HG02970 (cell line): ENCODE results near the gene MYO5A.

Source experiments
- ATAC-seq: cut with Tn5 transposase; IDR thresholded peaks from one replicate; pipeline ENCODE4 v1.9.1; 2021; ENCODE audit warnings: mild to moderate bottlenecking, moderate library complexity, moderate number of reproducible peaks; ENCODE audit not compliant: unreplicated experiment, low FRiP score

MYO5A gene

DNA sequence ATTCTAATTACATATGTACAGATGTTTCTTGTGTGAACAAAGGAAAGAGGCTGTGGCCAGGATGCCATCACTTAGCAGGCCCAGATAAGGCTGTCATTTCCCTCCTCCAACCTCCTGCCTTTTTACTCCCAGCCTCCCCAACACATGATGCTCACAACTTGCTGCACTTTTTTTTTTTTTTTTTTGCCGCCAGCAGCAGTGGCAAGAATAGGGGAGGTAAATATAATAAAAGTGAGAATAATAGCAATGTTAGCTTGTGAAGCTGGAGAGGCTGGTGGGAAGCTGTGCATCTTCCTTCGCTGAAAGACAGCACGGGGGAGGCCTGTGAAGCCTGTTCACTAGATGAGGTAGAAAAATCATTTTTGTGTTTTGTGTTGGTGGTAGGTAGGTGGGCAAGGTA lies 190.6 kb downstream of the MYO5A start:
- no peak for ATAC-seq

DNA sequence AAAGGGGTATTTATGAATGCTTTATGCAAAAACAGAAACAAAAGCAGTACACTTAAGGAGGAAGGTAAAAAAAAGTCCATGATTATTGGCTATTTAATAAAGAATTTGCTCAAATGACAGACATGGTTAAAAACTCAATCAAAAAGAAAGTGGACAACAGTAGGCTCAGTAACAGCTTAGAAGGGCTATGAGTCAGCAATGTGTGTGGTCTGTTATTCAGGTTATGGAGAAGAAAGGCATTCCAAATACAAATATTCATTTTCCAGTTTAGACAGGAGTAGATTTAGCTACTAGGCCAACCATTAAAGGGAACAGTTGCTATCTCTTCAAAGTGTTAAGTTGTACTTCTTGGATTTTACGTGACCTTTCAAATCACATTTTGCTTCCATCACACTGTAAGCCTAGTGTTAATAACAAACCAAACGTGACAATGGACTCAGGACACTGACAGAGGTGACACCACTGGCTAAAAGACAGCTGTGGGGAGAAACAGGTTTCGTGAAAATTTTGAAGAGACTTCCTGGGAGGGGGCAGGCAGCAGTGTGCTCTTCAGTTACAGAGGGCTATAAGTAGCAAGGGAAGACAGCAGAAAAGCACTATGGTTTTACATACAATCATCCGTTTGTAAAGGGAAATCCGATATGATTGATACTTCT lies 191.4 kb downstream of the MYO5A start:
- ATAC-seq, result no peak

DNA sequence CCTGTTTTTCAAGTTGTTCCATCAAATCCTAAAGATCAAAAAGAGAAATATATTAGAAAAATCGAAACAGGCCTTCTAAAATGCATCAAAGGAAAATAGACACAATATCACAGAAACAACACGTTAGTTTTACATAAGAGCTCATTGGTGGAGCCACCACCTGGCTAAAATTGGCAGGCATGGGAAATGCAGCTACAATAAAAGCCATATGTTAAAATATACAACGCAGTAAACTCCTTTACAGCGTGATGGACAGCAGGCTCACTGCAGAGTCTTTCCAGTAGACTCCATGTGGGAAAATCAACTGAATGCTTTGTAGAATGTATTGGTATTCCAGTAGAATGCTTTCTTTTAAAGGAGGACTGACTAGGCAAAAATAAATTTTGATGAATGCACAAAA lies 192.2 kb downstream of the MYO5A start:
- ATAC-seq, result no peak

DNA sequence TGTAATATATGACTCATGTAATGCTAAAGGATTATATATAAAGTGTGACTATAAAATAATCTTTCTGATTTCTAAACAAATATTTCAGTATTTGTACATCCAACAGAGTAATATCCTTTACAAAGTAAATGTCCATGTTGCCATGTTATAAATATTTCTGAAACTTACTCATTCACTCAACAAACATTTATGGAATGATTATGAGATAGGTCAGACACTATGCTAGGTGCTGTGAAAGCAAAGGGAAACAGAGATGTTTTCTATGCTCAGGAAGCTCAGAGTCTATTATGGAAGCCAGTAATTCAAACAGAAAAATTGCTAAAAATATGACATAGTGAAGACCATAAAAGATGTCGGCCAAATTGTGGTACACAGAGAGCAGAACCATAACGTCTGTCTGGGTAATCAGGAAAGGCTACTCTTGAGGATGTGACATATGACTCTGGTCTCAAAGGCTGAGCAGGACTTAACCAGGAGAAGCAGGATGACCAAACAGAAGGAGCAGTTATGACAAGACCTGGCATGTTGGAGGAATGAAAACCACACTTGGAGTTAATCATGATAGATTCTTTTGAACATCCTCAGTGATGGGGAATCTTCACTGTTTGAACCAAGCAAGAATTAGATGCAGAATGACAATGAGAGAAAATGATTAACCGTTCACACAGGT lies 194.1 kb downstream of the MYO5A start:
- no peak for ATAC-seq

DNA sequence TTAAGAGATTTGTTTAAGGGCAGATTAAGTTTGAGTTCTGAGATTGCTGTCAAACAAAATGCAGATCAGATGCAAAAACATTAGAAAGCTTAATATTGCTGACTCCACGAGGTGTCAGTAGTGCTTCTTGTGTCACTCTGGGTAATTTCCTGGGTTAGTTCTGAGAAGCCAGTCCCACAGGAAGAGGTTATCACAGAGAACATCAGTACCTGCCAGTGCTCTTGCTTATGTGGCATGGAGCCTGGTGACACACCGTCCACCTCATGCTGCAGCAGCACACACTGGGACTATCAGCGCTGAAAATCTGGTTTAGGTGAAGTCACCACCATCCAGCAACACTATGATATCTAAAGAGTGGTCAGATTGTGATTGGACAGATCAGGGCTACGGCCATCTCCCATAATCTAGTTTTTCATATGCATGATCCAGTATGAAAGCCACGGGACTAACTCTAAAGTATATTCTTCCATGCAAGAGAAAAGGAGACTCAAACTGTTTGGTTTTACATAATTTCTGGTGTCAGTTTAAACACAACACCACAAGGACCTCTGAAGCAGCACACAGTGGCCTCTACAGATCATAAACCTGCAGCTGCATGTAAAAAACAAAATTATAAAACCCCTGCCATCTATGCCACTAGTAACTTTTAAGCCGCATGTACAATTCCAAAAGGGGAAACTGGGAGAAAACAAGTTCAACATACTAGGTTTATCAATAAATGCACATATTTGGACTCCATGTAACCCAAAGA lies 197.0 kb downstream of the MYO5A start:
- ATAC-seq, result peak; percentile 53

DNA sequence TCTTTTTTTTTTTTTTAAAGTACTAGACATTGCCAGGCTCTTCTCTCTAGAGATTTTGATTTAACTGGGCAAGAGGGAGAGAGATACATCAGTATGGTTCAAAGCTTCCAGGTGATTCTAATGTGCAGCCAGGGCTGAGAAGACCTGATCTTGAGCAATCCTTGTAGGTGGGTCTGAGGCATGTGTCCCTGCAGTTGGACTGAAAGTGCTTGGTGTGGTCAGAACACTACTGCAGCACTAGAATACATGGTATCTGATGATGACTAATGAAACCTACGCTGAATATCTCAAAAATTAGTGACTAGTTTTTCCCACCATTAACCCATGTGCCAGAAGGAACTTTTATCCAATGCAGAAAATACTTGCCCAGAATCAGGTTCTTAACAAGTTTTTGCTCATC lies 198.7 kb downstream of the MYO5A start:
- no peak for ATAC-seq

DNA sequence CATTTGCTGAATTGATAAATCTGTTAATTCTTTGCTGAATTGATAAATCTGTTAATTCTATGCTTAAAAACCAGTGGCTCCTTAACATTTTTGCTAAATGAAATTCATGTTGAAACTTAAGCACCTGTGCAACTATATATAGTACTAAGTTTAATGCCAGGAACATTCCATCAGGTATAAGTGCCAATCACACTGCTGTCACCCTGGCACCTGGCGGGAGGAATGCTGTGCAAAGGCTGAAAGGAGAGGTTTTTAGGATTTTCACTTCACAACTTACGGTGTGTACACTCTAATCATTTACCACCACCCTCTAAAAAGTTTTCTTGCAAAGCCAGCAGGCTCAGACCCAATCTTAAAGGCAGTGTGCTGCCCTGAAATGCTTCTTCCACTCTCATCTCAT lies 199.5 kb downstream of the MYO5A start:
- ATAC-seq, result no peak

DNA sequence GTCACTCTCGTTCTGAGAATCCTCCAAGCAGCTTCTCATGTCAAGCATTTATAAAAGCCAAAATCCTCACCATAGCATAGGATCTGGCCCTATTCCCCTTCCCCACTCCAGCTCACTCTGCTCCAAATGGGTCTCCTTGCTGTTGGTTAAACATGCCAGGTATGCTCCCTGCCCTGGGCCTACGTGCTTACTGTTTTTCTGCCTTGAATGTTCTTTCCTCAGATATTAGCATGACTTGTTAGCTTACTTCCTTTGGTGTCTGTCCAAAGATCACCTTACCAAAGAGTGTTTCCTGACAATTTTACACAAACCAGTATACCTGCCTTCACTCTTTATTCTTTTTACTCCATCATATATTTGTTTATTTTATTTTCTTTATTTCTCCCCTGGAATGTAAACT lies 200.0 kb downstream of the MYO5A start:
- no peak for ATAC-seq

DNA sequence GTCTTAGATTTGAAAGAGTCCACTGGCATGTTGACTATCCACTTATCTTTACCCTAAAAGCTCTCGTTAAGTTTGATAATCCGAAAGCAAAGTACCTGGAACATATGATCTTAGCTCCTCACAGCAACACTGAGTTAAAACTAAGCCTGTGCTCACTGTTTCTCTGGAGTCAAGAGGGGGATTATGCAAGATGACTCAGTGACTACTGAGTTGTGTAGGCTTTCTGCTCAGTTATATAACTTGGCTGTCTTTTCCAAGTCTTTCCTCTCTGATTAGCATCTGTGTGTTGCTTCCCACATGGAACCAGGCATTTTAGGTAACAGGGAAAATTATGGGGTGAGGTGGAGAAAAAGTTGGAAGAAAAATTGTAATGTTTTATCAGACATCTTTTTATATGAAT lies 201.9 kb downstream of the MYO5A start:
- ATAC-seq, result no peak

DNA sequence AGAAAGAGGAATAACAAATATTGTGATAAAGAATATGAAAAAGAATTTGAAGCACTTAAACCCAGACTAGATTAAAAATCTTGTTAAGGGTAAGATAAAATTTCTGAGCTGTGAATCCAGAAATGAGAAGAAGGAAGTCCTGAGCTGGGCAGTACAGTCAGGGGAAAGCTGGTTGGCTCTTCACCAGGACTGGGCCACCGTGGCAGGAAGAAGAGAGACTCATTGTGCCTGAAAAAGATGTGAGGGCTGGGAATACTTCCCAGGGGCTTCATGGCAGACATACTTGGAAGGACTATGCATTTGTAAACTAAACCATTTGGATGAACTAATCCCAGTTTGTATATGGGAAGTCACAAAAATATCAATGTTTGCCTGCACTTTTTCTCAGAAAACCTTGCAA lies 204.6 kb downstream of the MYO5A start:
- ATAC-seq, result no peak

DNA sequence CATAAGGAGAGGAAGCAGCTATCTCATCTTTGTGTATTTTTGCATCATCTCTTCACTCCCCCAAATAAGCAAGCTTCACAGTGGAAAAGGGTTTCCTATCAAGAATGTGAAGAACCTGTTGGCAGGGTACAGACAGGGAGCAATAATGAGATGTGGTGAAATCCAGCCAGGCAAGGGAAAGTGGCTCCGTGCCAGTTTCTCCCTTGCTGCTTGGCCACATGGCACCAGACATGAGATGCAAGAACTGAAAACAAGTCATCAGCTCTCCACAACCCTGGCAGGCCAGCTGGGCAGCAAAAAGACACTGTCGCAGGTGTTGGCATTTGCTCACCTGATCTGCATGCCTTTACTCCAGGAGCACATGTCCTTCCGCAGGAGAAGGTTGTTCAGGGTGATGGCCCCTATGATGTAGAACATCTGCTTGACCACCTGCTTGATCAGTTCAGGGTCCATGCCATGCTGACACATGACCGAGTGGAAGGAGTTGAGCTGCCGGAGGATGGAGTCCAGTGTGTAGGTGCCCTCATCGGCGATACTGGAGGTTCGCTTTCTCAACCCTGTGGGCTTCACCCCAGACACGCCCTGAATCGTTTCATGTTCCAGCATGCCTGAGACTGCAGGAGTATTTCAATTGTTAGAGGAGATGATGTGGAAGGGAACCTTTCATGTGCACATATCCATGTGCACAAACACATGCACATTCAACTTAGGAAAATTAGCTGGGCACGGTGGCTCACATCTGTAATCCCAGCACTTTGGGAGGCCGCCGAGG lies 209.8 kb downstream of the MYO5A start:
- no peak for ATAC-seq

DNA sequence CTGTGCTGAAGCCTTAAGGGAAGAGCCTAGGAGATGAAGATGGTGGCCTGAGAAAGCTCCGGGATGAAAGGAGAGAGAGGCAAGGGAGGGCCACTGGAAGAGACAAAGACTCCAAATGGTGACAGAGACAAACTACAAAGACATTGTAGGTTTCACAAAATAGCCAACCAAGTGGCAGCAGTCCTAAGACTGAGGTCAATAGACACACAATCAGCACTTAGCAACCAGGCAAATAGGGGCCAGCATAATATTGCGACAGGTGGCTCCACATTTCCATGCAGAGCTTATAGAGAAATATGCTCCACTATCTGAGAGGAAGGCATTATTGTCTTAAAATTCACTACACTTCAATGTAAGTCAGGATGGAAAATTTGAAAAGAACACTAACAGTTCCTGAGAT lies 211.0 kb downstream of the MYO5A start:
- ATAC-seq, result no peak

DNA sequence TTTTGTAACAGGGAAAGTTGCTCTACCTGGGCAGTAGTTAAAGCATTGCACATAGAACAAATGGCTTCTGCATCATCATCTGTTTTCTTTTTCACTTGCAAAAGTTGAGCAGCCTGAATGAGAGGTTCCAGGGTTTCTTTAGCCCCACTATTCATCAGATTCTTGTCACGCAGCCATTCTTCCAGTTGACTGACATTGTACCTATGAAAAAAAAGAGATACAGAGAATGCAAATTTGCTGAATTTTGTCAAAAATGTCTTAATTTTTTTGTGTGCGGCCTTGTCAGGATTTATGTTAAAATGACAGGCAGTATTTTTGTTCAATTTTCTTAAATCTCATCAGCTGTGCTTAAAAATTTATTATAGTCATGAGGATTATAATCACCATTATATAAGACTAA lies 211.7 kb downstream of the MYO5A start:
- no peak for ATAC-seq

DNA sequence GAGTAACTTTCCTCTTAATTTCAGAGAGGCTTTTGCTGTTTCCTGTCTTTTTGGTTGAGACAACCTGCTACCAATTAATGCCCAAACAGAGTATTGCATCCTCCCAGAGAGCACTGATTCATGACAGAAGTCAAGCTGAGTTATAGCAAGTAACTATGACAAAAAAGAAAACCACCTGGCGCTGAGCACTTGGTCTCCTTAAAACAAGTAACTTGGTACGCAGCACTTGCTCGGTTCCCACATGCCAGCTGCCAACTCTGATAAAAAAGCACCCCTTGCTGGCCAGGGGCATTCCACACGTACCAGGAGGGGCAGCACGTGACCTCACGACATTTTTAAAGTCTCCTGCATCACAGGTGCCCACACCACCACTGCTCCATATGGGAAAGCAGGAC lies 219.5 kb downstream of the MYO5A start:
- ATAC-seq, result no peak

DNA sequence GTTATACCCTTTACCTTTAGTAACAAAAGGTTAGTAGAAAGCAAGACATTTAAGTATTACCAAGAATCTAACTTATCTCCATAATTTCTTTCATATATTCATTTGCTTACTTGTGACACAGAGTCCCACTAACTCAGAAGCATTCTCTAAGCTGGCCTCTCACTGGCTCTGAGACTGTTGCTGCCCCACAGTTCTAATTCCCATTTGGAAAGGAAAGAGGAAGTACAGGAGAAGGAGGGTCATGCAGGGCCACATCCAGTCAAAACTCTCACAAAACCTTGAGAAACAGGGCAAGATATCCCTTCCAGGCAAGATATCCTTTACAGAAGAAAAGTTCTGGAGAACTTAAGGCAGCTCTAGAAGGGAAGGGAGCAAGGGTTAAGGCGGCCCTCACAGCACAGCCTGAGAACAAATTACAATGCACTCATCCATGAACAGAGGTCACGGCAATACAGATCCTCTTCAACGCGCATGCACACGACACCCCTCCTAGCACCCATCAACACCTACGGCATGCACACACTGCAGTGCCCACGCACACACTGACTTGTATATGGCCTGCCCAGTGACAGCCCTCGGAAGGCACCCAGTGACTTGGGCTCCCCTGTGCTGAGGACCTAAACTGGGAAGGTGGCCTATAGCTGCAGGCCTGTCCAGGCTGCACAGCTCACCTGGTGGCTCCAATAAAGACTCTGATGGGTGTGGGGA lies 220.1 kb downstream of the MYO5A start:
- ATAC-seq, result no peak

DNA sequence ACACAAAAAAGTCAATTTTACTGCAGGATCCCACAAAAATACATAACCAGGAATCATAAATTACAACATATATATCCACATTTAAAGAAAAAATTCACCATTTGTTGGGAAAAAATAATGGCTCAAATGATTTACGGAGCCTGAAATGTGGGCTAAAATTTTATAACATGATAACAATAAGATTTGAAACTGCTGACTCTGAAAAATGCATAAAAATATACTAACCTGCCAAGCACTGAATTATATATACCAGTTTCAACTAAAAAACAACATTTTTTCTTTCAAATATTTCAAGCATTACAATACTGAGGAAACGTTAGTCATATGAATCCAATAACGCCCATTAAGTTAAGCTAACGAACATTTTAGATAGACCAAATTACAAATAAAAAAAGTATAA lies 220.8 kb downstream of the MYO5A start:
- ATAC-seq, result no peak

DNA sequence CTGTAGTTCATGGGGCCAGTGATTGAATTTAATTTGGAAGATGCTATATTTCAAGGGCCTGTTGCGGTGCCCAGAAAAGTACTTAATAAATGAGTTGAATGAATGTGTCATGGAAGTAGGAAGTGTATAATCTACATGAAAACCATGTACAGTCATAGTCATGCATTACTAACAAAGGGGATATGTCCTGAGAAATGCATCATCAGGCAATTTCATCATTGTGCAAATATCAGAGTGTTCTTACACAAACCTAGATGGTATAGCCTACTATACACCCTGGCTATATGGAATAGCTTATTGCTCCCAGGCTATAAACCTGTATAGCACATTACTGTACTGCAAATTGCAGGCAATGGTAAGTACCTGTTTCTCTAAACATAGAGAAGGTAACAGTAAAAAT lies 222.4 kb downstream of the MYO5A start:
- no peak for ATAC-seq

DNA sequence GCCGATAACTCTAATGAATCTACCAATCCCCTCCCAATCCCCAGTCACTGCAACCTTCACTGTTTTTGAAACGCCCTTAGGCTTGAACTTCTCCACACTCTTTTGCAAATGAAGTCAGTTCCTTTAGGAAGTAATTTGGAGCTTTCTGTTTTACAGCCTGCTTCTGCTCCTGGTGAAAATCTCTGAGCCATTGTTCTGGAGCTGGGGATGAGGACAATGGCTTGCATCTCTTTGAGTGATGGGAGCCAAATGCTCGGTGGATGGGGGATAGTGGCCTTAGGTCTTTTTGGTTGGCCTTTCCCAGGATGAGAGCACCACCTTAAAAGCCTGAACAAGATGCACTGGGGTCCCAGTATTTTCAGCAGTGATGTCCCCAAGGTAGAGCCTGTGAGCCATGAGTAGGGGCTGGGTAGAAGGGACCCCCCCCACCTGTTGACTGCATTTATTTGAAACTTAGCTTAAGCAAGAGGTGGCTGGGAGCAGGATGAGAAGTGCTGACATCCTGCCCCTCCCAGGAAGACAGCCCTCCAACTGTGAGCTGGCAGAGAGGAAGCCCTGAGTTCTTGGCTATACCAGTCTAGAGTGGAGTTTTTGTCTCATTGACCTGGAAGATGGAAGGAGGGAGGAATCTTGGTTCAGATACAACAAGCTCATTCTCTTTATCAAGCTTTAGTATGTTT lies 225.4 kb downstream of the MYO5A start:
- ATAC-seq, result no peak

DNA sequence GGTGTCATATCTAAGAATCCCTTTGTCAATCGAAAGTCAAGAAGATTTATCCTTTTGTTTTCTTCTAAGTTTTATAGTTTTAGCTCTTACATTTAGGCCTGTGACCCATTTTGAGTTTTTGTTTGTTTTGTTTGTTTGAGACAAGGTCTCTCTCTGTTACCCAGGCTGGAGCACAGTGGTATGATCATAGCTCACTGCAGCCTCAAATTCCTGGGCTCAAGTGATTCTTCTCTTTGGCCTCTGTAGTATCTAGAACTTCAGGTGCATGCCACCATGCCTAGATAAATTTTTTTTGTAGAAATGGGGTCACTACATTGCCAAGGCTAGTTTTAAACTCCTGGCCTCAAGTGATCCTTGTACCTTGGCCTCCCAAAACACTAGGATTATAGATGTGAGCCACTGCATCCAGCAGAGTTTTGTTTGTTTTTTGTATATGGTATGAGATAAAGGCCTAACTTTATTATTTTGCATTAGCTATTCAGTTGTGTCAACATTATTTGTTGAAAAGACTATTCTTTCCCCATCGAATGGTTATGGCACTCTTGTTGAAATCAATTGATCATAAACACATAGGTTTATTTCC lies 227.3 kb downstream of the MYO5A start:
- ATAC-seq, result no peak
